Neuronal stem cell (in vitro differentiated cells): ENCODE measurements around the gene PCBP4.

Experiments used
- DNase-seq: peaks from one replicate; pipeline ENCODE4 v3.0.0-alpha.2; 2013; ENCODE audit warnings: low spot score
- H2AFZ ChIP-seq: one replicate; pipeline ENCODE4 v1.6.1; 2013; ENCODE audit warnings: mild to moderate bottlenecking, low read length, inconsistent platforms
- H2AK5ac ChIP-seq: 2 replicates; pipeline ENCODE4 v1.6.1; 2013; ENCODE audit warnings: low read depth, mild to moderate bottlenecking, inconsistent platforms, low read length, moderate library complexity, mixed read lengths
- H2BK120ac ChIP-seq: 2 replicates; pipeline ENCODE4 v1.6.1; 2013; ENCODE audit warnings: low read depth, mild to moderate bottlenecking, inconsistent platforms, low read length, moderate library complexity, mixed read lengths
- H2BK12ac ChIP-seq: one replicate; pipeline ENCODE4 v1.6.1; 2013; ENCODE audit warnings: low read length, inconsistent platforms
- H2BK15ac ChIP-seq: 2 replicates; pipeline ENCODE4 v1.6.1; 2013; ENCODE audit warnings: mild to moderate bottlenecking, low read length, inconsistent platforms, mixed read lengths
- H2BK5ac ChIP-seq: one replicate; pipeline ENCODE4 v1.6.1; 2013; ENCODE audit warnings: inconsistent platforms, mild to moderate bottlenecking, low read length, moderate library complexity
- H3K14ac ChIP-seq: one replicate; pipeline ENCODE4 v1.6.1; 2013; ENCODE audit warnings: low read length, inconsistent platforms
- H3K18ac ChIP-seq: 2 replicates; pipeline ENCODE4 v1.6.1; 2013; ENCODE audit warnings: low read length, inconsistent platforms
- H3K23ac ChIP-seq: 2 replicates; pipeline ENCODE4 v1.6.1; 2013; ENCODE audit warnings: low read depth, mild to moderate bottlenecking, mixed read lengths, low read length, inconsistent platforms; ENCODE audit not compliant: poor library complexity
- H3K27ac ChIP-seq: replicated peaks from 3 replicates; pipeline ENCODE4 v1.5.1; 2013; ENCODE audit warnings: low read length, inconsistent platforms
- H3K27me3 ChIP-seq, 3 experiments: 2 replicates each; pipeline ENCODE4 v1.6.1; 2013; ENCODE audit warnings: low read length in 3 of 3, mild to moderate bottlenecking in 2 of 3, inconsistent platforms in 1 of 3, low read depth in 1 of 3, mixed read lengths in 1 of 3, moderate library complexity in 1 of 3; ENCODE audit not compliant: control insufficient read depth in 3 of 3, insufficient read depth in 3 of 3
- H3K36me3 ChIP-seq, 2 donors: replicated peaks in 1 of 2; 2 replicates each; pipeline ENCODE4 v1.6.1; 2013; ENCODE audit warnings: low read length in 2 of 2; ENCODE audit not compliant: control insufficient read depth in 2 of 2, insufficient read depth in 2 of 2
- H3K4ac ChIP-seq: 2 replicates; pipeline ENCODE4 v1.6.1; 2013; ENCODE audit warnings: inconsistent platforms, mild to moderate bottlenecking, low read length, moderate library complexity
- H3K4me1 ChIP-seq, 2 donors: 1 replicate in 1 of 2; 2 replicates in 1 of 2; pipeline ENCODE4 v1.6.1; 2013; ENCODE audit warnings: low read length in 2 of 2, low read depth in 1 of 2; ENCODE audit not compliant: control insufficient read depth in 2 of 2, insufficient read depth in 1 of 2
- H3K4me2 ChIP-seq: one replicate; pipeline ENCODE4 v1.6.1; 2013; ENCODE audit warnings: mild to moderate bottlenecking, low read length, inconsistent platforms; ENCODE audit not compliant: insufficient read depth, poor library complexity, severe bottlenecking
- H3K4me3 ChIP-seq, 2 donors: 2 replicates each; pipeline ENCODE4 v1.5.1; 2013; ENCODE audit warnings: low read length in 2 of 2, mild to moderate bottlenecking in 2 of 2, inconsistent platforms in 1 of 2, moderate library complexity in 1 of 2
- H3K79me1 ChIP-seq: one replicate; pipeline ENCODE4 v1.6.1; 2013; ENCODE audit warnings: low read depth, mild to moderate bottlenecking, inconsistent platforms, low read length, moderate library complexity
- H3K9ac ChIP-seq: one replicate; pipeline ENCODE4 v1.6.1; 2013; ENCODE audit warnings: mild to moderate bottlenecking, low read depth, low read length, inconsistent platforms; ENCODE audit not compliant: poor library complexity
- H3K9me3 ChIP-seq, 2 donors: replicated peaks in 1 of 2; 2 replicates each; pipeline versions ENCODE3 to v1.6.1; 2013; ENCODE audit warnings: low read length in 2 of 2, mild to moderate bottlenecking in 2 of 2, inconsistent platforms in 1 of 2, low read depth in 1 of 2, mixed read lengths in 1 of 2, moderate library complexity in 1 of 2; ENCODE audit not compliant: control insufficient read depth in 2 of 2, insufficient read depth in 1 of 2
- H4K8ac ChIP-seq: one replicate; pipeline ENCODE4 v1.6.1; 2013; ENCODE audit warnings: low read depth, mild to moderate bottlenecking, inconsistent platforms, low read length, moderate library complexity
- H4K91ac ChIP-seq: one replicate; pipeline ENCODE4 v1.6.1; 2013; ENCODE audit warnings: low read length, low read depth, mild to moderate bottlenecking, inconsistent platforms; ENCODE audit not compliant: poor library complexity
- WGBS, 2 donors: extraction: QIAGEN DNeasy Blood & Tissue Kit; methylation state at CpG; one replicate each; pipeline ENCODE4 v1.1.7; 2013; ENCODE audit warnings: missing lambda C conversion rate in 2 of 2, mixed read lengths in 1 of 2; ENCODE audit not compliant: insufficient read length in 2 of 2, insufficient replicate concordance in 1 of 2; ENCODE audit errors: extremely low coverage in 2 of 2; 5-methylcytosine and 5-hydroxymethylcytosine counted together

Gene PCBP4

GRCh38 chr3:51998774-51999173 lies 31.5 kb upstream of the PCBP4 start:
- Histone ChIP-seq H3K27ac (no peak overlapping the region), H3K27me3 (peaks cover 0 to 2% (median 0%) of the 10 kb centered on the region in 3 experiments), H3K36me3 (peaks cover 11 to 17% of the 10 kb centered on the region in 2 donors), H3K9ac (no peak overlapping the region), H2BK5ac (no peak overlapping the region), H2BK12ac (no peak overlapping the region), H3K79me1 (peaks cover 3% of the 10 kb centered on the region), H4K91ac (no peak overlapping the region), H2AFZ (no peak overlapping the region), H4K8ac (no peak overlapping the region), H3K9me3 (no peaks in the 10 kb centered on the region), H2AK5ac (no peak overlapping the region), H3K4ac (no peak overlapping the region), H3K4me1 (peaks cover 30 to 35% of the 10 kb centered on the region in 2 donors), H2BK120ac (no peak overlapping the region), H3K4me3 (no peak overlapping the region), H3K18ac (no peak overlapping the region), H2BK15ac (no peak overlapping the region), H3K4me2 (no peak overlapping the region), H3K23ac (no peak overlapping the region), H3K14ac (no peak overlapping the region)
- WGBS, 2 donors, result no CpG with 5 or more reads among the region's 7 CpGs
- no peak for DNase-seq

DNA sequence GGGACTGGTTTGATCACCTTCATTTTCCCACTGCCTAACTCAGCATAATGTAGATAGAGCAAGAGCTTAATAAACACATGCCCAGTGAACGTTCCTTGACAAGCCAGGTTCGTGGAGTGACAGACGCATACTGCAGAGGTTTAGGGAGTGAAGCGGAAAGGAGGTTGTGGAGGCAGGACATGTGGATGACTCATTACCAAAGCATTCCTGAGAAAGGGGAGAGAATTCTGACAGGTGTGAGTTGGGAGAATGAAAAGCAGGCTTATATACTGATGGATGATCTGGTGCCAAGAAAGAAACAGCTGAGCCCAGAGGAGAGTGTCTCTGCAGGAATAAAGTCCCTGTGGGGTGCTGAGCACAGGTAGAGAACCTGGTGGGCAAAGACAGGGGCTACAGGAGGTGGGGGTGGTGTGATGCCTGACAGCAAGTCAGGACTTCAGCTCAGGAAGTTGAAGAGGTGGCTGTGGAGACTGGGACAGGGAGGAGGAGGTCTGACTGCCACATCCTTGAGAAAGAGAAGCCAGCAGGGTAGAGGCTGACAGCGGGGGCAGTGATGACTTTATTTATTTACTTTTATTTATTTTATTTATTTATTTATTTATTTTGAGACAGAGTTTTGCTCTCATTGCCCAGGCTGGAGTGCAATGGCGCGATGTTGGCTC lies 30.8 kb upstream of the PCBP4 start:
- no peaks in the 10 kb centered on the region for H3K9me3 ChIP-seq
- no peak overlapping the region for H3K14ac ChIP-seq
- no peak overlapping the region for H4K8ac ChIP-seq
- DNase-seq, result no peak
- H3K23ac ChIP-seq, result no peak overlapping the region
- H2BK120ac ChIP-seq, result no peak overlapping the region
- no peak overlapping the region for H3K9ac ChIP-seq
- H4K91ac ChIP-seq, result no peak overlapping the region
- peaks cover 13 to 23% of the 10 kb centered on the region in 2 donors for H3K36me3 ChIP-seq
- peaks cover 0 to 2% (median 0%) of the 10 kb centered on the region in 3 experiments for H3K27me3 ChIP-seq
- WGBS, 2 donors, result no CpG with 5 or more reads among the region's 7 CpGs
- H2AFZ ChIP-seq, result peak overlapping the region; percentile 41
- H3K4me3 ChIP-seq, result no peak overlapping the region
- no peak overlapping the region for H2AK5ac ChIP-seq
- no peak overlapping the region for H2BK12ac ChIP-seq
- peak overlapping the region; percentile 25 for H3K27ac ChIP-seq
- H3K79me1 ChIP-seq, result peaks cover 3% of the 10 kb centered on the region
- peak overlapping the region; percentile 23 for H3K18ac ChIP-seq
- peaks cover 24 to 28% of the 10 kb centered on the region in 2 donors for H3K4me1 ChIP-seq
- no peak overlapping the region for H2BK15ac ChIP-seq
- H2BK5ac ChIP-seq, result no peak overlapping the region
- no peak overlapping the region for H3K4ac ChIP-seq
- H3K4me2 ChIP-seq, result no peak overlapping the region

- Histone ChIP-seq H2BK15ac (no peak overlapping the region), H3K79me1 (peaks cover 7% of the 10 kb centered on the region), H3K4me2 (no peak overlapping the region), H2BK120ac (no peak overlapping the region), H3K4me1 (peaks cover 20% of the 10 kb centered on the region in 2 donors), H2AFZ (no peak overlapping the region), H3K14ac (no peak overlapping the region), H4K8ac (no peak overlapping the region), H2BK12ac (no peak overlapping the region), H3K9me3 (no peaks in the 10 kb centered on the region), H3K27ac (no peak overlapping the region), H3K18ac (no peak overlapping the region), H3K4ac (no peak overlapping the region), H2AK5ac (no peak overlapping the region), H3K27me3 (peaks cover 0 to 2% (median 0%) of the 10 kb centered on the region in 3 experiments), H3K36me3 (peaks cover 21 to 31% of the 10 kb centered on the region in 2 donors), H3K9ac (no peak overlapping the region), H3K23ac (no peak overlapping the region), H2BK5ac (no peak overlapping the region), H3K4me3 (no peak overlapping the region), H4K91ac (no peak overlapping the region)
- DNase-seq, result no peak
- no CpG with 5 or more reads among the region's 2 CpGs for WGBS, 2 donors
Observed at GRCh38 chr3:51997172-51997571, 29.9 kb upstream of the PCBP4 start.

DNA sequence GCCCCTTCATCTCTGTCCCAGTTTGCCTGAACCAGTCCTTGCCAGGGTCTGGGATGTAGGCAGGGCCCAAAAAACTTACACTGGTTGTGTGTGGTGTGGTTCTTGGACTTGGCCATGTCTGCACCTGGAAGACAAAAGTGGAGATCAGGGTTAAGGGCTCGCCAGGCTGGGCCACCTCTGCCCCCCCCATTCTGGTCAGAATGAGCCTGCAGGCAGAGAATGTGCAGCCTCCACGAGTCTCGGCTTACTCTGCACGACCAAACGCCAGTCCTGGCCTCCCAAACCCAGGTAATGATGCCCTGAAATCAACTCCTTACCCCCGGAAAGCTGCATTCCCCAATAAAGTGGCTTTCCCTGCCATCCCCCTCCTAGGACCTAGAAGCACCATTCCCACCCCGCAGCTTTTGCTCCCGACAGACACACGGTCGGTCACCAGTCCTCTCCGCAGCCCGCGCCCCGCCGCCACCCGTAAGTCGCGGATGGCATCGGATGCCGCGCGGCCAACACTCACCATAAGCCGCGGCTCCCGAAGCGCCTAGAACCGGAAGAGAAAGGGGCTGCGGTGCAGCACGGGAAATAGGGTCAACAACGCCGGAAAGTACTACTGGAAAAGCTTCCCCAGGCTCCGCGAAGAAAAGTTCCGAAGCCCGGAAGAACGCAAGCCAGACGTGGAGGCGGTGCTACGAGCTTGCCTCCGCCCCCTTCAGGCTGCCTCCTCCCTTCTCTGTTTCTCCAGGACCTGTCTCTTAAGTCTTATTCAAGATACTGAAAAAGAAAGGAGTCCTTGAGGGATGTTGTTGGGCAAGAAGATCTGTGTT lies 28.3 kb upstream of the PCBP4 start, which contains the start of gene RPL29:
Gene RPL29 (minus strand): TSS at position 550 of the 818 bp plus-strand sequence. CDS start 434 bp downstream, at position 116.
- peak within 1 kb of the TSS; percentile 58 for H4K8ac ChIP-seq
- peak within 1 kb of the TSS; percentile 73 for H3K27ac ChIP-seq
- peak within 1 kb of the TSS; percentile 97 for H3K23ac ChIP-seq
- no peak within 1 kb of the TSS for H2BK15ac ChIP-seq
- peak within 1 kb of the TSS; percentile 89 to 96 for H3K4me3 ChIP-seq
- peaks cover 0 to 2% (median 0%) of the 10 kb centered on the region in 3 experiments for H3K27me3 ChIP-seq
- peaks cover 14 to 16% of the 10 kb centered on the region in 2 donors for H3K4me1 ChIP-seq
- H3K36me3 ChIP-seq, result peaks cover 28 to 41% of the 10 kb centered on the region in 2 donors
- peak within 1 kb of the TSS; percentile 90 for H3K9ac ChIP-seq
- no peak within 1 kb of the TSS for H4K91ac ChIP-seq
- no peak within 1 kb of the TSS for H3K14ac ChIP-seq
- H2AK5ac ChIP-seq, result peak within 1 kb of the TSS; percentile 82
- peaks cover 9% of the 10 kb centered on the region for H3K79me1 ChIP-seq
- no peak within 1 kb of the TSS for H3K4ac ChIP-seq
- no CpG with 5 or more reads among the region's 40 CpGs for WGBS, 2 donors
- H3K4me2 ChIP-seq, result peak within 1 kb of the TSS; percentile 63
- H2BK12ac ChIP-seq, result no peak within 1 kb of the TSS
- peak within 1 kb of the TSS; percentile 81 for H3K18ac ChIP-seq
- peak within 1 kb of the TSS; percentile 66 for H2AFZ ChIP-seq
- no peak within 1 kb of the TSS for H2BK120ac ChIP-seq
- H3K9me3 ChIP-seq, result no peaks in the 10 kb centered on the region
- DNase-seq, result peak; percentile 87
- peak within 1 kb of the TSS; percentile 83 for H2BK5ac ChIP-seq
